AG09309 (cell line): ENCODE data around the gene LAGE3.

ENCODE experiments used
- DNase-seq: peaks from one replicate; pipeline ENCODE4 v3.0.0-alpha.2; 2010; ENCODE audit warnings: low read depth
- H3K4me3 ChIP-seq: 2 replicates; pipeline ENCODE4 v1.5.1; 2011; ENCODE audit warnings: mild to moderate bottlenecking, low read depth, low read length, moderate library complexity; ENCODE audit not compliant: control insufficient read depth
- CTCF ChIP-seq: IDR thresholded peaks from 2 replicates; pipeline ENCODE4 v1.5.1; 2011; ENCODE audit warnings: mild to moderate bottlenecking, low read depth, low read length, inconsistent platforms; ENCODE audit not compliant: insufficient read depth, control insufficient read depth; ENCODE audit errors: missing control alignments

The LAGE3 gene

GRCh38 chrX:154457491-154458115 lies 21.5 kb downstream of the LAGE3 start:
- no peak for DNase-seq
- peak overlapping the region; percentile 52 for H3K4me3 ChIP-seq
- no peak for TF ChIP-seq CTCF

GRCh38 chrX:154452823-154453222 lies 26.3 kb downstream of the LAGE3 start:
- TF ChIP-seq CTCF, result no peak
- DNase-seq, result no peak
- no peak overlapping the region for H3K4me3 ChIP-seq

GRCh38 chrX:154450312-154450711 lies 28.8 kb downstream of the LAGE3 start:
- TF ChIP-seq CTCF, result no peak

GRCh38 chrX:154449618-154450017 lies 29.5 kb downstream of the LAGE3 start:
- no peak for TF ChIP-seq CTCF
- H3K4me3 ChIP-seq, result no peak overlapping the region
- no peak for DNase-seq

More at GRCh38 chrX:154450312-154450711, 28.8 kb downstream of the LAGE3 start:
- DNase-seq, result no peak
- H3K4me3 ChIP-seq, result no peak overlapping the region

- no peak for TF ChIP-seq CTCF
- H3K4me3 ChIP-seq, result no peak overlapping the region
- DNase-seq, result no peak
These were observed 30.6 kb downstream of the LAGE3 start for GRCh38 chrX:154448484-154448883.

GRCh38 chrX:154446430-154446829 lies 32.7 kb downstream of the LAGE3 start:
- TF ChIP-seq CTCF, result no peak
- no peak overlapping the region for H3K4me3 ChIP-seq
- no peak for DNase-seq

GRCh38 chrX:154445776-154446175 lies 33.3 kb downstream of the LAGE3 start:
- no peak for TF ChIP-seq CTCF
- DNase-seq, result no peak
- H3K4me3 ChIP-seq, result no peak overlapping the region
